ENCODE results near the gene IFI16. TPM values are rescaled to one million over a fixed set of nuclear protein-coding genes. Genes with fewer than 3 reads are reported as not detected.

IFI16 gene
- 3.2 to 6.1 TPM (median 4.2 TPM) in 5 replicates for total RNA-seq (2022; extraction: Qiagen RNA extraction)

DNA sequence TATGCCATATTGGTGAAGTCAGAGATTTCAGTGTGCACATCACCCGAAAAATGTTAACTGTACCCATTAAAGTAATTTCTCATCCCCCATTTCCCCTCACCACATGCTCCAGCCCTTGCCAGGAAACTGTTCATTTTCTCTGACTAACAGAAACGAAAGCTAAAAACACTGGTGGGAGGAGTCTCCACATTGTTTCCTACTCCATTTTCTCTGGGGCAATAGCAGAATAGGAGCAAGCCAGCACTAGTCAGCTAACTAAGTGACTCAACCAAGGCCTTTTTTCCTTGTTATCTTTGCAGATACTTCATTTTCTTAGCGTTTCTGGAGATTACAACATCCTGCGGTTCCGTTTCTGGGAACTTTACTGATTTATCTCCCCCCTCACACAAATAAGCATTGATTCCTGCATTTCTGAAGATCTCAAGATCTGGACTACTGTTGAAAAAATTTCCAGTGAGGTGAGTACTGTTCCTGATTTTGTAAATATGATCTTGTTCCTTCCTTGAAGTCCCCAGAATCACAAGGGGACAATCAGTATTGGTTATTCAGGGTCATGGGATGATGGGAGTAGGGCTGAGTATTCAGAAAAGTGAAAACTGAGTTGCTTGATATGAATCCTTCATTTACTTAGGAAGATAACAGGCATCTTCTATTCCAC, at the start of gene IFI16:
Gene IFI16, plus strand, starts transcription at position 204 of the 658 bp plus-strand sequence. CDS start 4,774 bp downstream, outside the sequence.

GRCh38 chr1:159076438-159077119, 66.9 kb downstream of the IFI16 start, which contains the start of gene AIM2:
Gene AIM2 (minus strand): TSS chr1:159076766. CDS start chr1:159073499, 3,267 bp downstream.

Other genes with a start within 250 kb of the IFI16 start
- not detected in 5 replicates for gene OR6N1, start 237.7 kb upstream of the IFI16 start, total RNA-seq (2022; extraction: Qiagen RNA extraction)
- gene OR6N2, start 228.7 kb upstream of the IFI16 start, total RNA-seq (2022; extraction: Qiagen RNA extraction) = not detected in 5 replicates
- not detected in 5 replicates for gene MNDA, start 178.6 kb upstream of the IFI16 start, total RNA-seq (2022; extraction: Qiagen RNA extraction)
- not detected in 5 replicates for gene PYHIN1, start 78.4 kb upstream of the IFI16 start, total RNA-seq (2022; extraction: Qiagen RNA extraction)
- not detected in 5 replicates for gene AIM2, start 66.9 kb downstream of the IFI16 start, total RNA-seq (2022; extraction: Qiagen RNA extraction)
- 0.03 to 0.24 TPM (median 0.12 TPM) in 5 replicates for gene CADM3, start 161.7 kb downstream of the IFI16 start, total RNA-seq (2022; extraction: Qiagen RNA extraction)
- not detected in 5 replicates for gene ACKR1, start 195.0 kb downstream of the IFI16 start, total RNA-seq (2022; extraction: Qiagen RNA extraction)